Stomach (tissue), 4 donors: Measurements from ENCODE around the gene SLC25A31.

Source experiments
- EP300 ChIP-seq: sonication (generic); formaldehyde crosslinking; IDR thresholded peaks from one replicate; pipeline ENCODE4 v1.6.1; 2017; ENCODE audit warnings: antibody characterized with exemption
- POLR2A ChIP-seq, 4 donors: fragments of 450-650 bp; IDR thresholded peaks; one replicate each; pipeline ENCODE4 v1.6.1; 2016; ENCODE audit warnings: antibody characterized with exemption in 4 of 4, control low read depth in 2 of 4, mild to moderate bottlenecking in 1 of 4, moderate library complexity in 1 of 4
- POLR2AphosphoS5 ChIP-seq, 3 donors: sonication (generic); formaldehyde crosslinking; IDR thresholded peaks; one replicate each; pipeline ENCODE4 v1.6.1; 2016; ENCODE audit warnings: antibody characterized with exemption in 3 of 3
- TF ChIP-seq, protein P1 (sequence below), 7 experiments: fragments of 450-650 bp in 4 of 7; fragments of 200-600 bp in 3 of 7; sonication (generic) in 3 of 7; IDR thresholded peaks; one replicate each; pipeline ENCODE4 v1.5.1; 2016 to 2019; ENCODE audit warnings: antibody characterized with exemption in 7 of 7, control low read depth in 2 of 7, mild to moderate bottlenecking in 1 of 7

DNA sequence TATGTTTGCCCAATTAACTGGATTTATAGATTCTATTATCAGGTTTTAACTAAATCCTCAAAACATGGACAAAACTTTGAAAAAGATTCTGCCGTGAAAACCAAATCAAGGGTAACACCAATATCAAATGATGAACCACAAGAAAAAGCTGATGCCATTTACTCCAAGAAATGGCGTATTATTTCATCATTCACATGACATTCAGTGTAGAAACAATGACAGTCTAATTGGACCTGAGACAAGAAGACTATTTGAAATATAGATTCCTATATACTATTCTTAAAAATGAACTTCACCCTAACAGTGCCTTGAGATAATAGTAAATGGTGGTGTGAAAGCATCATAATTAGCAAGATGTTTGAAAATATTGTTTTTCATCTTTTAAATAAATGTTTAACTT, 4.8 kb downstream of the SLC25A31 start:
- TF ChIP-seq, protein P1, sequence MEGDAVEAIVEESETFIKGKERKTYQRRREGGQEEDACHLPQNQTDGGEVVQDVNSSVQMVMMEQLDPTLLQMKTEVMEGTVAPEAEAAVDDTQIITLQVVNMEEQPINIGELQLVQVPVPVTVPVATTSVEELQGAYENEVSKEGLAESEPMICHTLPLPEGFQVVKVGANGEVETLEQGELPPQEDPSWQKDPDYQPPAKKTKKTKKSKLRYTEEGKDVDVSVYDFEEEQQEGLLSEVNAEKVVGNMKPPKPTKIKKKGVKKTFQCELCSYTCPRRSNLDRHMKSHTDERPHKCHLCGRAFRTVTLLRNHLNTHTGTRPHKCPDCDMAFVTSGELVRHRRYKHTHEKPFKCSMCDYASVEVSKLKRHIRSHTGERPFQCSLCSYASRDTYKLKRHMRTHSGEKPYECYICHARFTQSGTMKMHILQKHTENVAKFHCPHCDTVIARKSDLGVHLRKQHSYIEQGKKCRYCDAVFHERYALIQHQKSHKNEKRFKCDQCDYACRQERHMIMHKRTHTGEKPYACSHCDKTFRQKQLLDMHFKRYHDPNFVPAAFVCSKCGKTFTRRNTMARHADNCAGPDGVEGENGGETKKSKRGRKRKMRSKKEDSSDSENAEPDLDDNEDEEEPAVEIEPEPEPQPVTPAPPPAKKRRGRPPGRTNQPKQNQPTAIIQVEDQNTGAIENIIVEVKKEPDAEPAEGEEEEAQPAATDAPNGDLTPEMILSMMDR (IDR thresholded peaks at IDR 0.05): no peak
- TF ChIP-seq POLR2A (IDR thresholded peaks at IDR 0.05) (no peak), EP300 (no peak), POLR2AphosphoS5 (IDR thresholded peaks at IDR 0.05) (no peak)
